ENCODE measurements around the gene FGF12.

FGF12 gene

DNA sequence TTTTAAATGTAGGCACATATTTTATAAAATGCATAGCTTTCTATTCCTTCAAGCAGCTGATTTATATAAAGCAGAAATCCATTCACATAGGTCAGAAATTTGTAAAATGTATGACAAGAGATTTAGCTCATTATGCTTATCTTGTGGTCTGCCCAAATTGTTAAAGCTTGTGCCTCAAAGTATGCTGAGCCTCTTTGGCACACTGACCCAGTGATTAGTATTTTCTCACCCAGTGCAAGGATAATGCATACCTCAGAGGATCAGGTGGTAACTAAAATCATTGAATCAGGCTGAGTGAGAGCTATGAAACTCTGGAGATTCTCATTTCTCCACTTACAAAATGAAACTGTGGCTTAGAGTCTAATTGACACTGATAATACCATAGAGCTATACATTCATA lies 533.3 kb downstream of the FGF12 start:
- FAIRE-seq (peak; percentile 87), DNase-seq (ENCODE audit: insufficient read length, low spot score) (no peak)
- TF ChIP-seq, protein P1, sequence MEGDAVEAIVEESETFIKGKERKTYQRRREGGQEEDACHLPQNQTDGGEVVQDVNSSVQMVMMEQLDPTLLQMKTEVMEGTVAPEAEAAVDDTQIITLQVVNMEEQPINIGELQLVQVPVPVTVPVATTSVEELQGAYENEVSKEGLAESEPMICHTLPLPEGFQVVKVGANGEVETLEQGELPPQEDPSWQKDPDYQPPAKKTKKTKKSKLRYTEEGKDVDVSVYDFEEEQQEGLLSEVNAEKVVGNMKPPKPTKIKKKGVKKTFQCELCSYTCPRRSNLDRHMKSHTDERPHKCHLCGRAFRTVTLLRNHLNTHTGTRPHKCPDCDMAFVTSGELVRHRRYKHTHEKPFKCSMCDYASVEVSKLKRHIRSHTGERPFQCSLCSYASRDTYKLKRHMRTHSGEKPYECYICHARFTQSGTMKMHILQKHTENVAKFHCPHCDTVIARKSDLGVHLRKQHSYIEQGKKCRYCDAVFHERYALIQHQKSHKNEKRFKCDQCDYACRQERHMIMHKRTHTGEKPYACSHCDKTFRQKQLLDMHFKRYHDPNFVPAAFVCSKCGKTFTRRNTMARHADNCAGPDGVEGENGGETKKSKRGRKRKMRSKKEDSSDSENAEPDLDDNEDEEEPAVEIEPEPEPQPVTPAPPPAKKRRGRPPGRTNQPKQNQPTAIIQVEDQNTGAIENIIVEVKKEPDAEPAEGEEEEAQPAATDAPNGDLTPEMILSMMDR (IDR thresholded peaks at IDR 0.05; ENCODE audit: insufficient read depth, missing control alignments) = no peak

DNA sequence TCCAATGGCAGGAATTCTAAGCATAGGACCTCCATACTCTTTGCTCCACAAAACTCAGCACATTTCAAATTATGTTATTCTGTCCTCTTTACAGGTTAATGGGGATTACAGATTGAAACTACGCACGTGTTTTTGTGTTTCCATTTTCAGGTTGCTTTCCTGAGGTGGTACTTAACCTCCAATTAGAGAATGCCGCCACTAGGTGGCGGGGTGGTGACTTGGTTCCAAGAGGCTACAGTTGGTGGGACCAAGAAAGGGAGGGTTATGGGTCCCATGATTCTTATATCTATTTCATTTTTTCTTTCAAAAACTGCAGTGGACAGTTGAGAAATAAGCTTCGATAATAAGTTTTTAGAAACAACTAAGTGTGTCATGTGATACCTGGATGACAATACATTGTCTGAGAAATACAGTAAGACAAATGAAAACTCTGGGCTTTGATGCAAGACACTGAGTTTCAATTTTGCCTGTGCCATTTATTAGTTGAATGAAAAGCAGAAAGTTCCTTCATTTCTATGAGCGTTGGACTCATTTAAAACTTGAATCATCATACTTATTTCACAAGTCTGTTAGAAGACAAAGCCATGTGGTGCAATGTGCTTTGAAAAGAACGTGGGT lies 539.0 kb downstream of the FGF12 start:
- no peak for DNase-seq (ENCODE audit: insufficient read length, low spot score)
- FAIRE-seq = peak; percentile 11
- TF ChIP-seq, protein P1 (IDR thresholded peaks at IDR 0.05; ENCODE audit: insufficient read depth, missing control alignments) = peak; percentile 76

DNA sequence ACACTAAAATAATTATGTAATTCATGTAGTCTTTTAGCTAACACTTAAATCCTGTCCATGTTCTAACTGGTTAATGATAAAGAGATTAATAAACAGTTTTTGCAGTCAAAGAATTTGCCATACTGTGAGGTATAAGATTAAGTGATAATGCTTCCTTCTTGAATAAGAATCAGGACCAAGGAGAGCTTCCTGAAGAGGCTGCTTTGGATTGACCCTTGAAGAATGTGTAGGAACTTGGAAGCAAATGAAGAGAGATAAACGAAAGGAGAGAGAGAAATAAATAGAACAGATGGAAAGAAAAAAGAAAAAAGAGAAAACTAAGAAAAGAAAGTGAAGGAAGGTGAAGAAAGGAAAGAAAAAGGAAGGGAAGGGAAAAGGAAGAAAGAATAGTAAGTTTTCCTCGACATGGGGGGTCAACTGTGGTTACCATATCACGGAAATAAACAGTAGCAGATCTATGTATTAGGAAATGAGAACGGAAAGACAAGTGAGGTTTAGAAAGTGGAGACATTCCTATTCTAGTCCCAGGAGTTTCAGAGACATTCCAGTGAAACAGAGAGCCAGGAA lies 539.8 kb downstream of the FGF12 start:
- DNase-seq (ENCODE audit: insufficient read length, low spot score) (no peak), FAIRE-seq (no peak)
- TF ChIP-seq, protein P1 (IDR thresholded peaks at IDR 0.05; ENCODE audit: insufficient read depth, missing control alignments) = no peak

GRCh38 chr3:192186498-192186897 lies 540.8 kb downstream of the FGF12 start:
- TF ChIP-seq, protein P1 (IDR thresholded peaks at IDR 0.05; ENCODE audit: insufficient read depth, missing control alignments) = no peak
- FAIRE-seq (no peak), DNase-seq (ENCODE audit: insufficient read length, low spot score) (no peak)

DNA sequence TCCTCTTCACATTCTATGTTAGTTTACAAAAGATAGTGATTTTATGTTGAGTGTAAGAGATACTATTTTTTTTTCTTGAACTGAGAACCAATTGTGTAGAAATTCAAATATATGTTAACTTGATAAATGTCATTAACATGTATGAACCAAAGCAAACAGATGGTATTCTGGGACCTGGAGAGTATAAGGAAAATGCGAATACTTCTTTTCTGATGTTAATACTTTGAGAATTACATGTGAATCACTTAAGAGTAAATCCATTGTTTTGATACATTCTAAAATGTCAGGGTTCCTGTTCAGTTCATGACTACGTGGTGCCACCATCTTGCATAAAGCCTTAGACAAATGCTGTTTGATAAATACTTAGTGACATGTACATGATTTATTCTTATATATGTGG lies 541.3 kb downstream of the FGF12 start:
- TF ChIP-seq, protein P1 (IDR thresholded peaks at IDR 0.05; ENCODE audit: insufficient read depth, missing control alignments) = no peak
- DNase-seq (ENCODE audit: insufficient read length, low spot score) = no peak
- FAIRE-seq = peak; percentile 68

DNA sequence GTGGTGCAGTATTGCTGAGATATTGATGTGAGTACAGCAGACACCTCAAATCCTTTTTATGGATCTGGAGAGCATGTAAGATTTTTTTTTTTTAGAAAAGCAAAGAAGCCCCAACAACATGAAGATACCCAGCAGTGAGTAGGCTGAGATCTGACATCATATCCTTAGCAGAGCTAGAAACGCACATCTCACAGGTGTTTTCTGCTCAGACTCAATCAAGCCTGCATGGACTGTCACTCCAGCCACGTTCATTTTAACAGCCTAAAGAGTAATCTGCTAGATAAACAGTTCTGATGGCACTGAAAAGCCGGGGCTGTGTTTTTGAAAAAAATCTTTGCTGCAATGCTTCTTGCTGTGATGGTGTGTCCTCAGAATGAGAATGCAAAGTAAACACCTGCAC lies 544.2 kb downstream of the FGF12 start:
- TF ChIP-seq, protein P1 (IDR thresholded peaks at IDR 0.05; ENCODE audit: insufficient read depth, missing control alignments) = no peak
- DNase-seq (ENCODE audit: insufficient read length, low spot score) = no peak
- no peak for FAIRE-seq

DNA sequence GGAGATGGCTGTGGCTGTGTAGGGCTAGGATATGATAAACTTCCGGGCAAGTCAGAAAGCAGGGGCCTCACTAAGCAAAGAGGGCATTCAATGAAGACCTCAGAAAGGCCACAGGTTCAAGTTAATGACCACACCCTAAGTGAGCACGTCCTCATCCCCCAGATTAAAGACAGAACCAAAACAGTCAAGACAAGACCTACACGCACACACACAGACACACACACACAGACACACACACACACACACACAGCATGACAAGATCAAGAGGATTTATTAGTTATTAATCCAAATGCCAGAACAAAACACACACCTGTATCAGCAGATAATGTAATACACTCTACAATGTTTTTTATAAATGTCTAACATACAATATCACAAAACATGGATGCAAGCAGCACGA lies 546.2 kb downstream of the FGF12 start:
- DNase-seq (ENCODE audit: insufficient read length, low spot score) = no peak
- no peak for FAIRE-seq
- TF ChIP-seq, protein P1 (IDR thresholded peaks at IDR 0.05; ENCODE audit: insufficient read depth, missing control alignments) = no peak
